HG03558 (cell line): ENCODE measurements around the gene CLEC5A.
"Not testable (repeated sequence)": the region's sequence is repeated elsewhere in the genome, so short reads cannot be mapped to it uniquely, and the experiment has no call there.

Experiments used
- ATAC-seq: cut with Tn5 transposase; IDR thresholded peaks from one replicate; pipeline ENCODE4 v1.9.1; 2021; ENCODE audit warnings: moderate number of reproducible peaks; ENCODE audit not compliant: unreplicated experiment; ENCODE audit errors: extremely low read depth

The CLEC5A gene

DNA sequence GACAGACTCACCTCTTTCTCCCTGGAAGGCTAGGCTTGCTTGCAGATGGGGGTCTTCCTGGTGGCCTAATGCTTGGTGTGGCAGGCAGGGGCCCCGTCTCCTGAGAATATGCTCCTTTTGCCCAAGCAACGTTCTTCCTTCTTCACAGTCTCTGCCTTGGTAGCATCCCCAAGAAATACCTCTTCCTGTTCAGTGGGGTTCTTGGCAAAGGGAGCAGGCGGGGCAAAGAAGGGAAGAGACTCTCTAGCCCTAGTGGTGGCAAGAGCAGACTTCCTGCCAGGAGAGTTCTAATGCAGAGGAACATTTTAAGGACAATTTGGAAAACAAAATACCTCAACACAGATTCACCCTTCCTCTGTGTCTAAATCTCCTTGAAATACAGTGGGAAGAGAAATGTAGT, at the start of gene CLEC5A:
CLEC5A (minus strand) TSS at position 179 of the 400 bp plus-strand sequence. CDS start 682 bp downstream, outside the sequence.
- no peak for ATAC-seq

DNA sequence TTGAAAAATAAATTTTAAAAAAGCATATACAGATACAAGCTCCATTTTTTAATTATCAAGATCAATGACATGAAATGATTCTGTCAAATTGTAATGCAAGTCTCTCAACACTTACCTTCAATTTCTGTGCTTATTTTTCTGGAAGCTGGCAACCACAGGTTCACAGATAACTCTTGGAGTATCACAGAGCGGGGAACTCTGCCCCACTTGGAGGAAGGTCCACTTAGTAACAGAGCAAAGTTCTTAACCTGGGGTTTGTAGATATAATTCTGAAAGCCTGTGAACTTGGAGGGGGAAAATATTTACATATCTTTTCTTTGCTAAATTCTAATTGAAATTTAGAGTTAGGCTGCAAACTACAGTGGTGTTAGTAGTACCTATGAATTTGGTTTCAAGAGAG, 46.6 kb upstream of the CLEC5A start:
- ATAC-seq = no peak

- ATAC-seq = no peak
These were observed 45.9 kb upstream of the CLEC5A start for GRCh38 chr7:141992688-141993087.

- ATAC-seq = no peak
These were observed 45.4 kb upstream of the CLEC5A start for GRCh38 chr7:141992156-141992555.

GRCh38 chr7:141991140-141991539, 44.4 kb upstream of the CLEC5A start:
- no peak for ATAC-seq

DNA sequence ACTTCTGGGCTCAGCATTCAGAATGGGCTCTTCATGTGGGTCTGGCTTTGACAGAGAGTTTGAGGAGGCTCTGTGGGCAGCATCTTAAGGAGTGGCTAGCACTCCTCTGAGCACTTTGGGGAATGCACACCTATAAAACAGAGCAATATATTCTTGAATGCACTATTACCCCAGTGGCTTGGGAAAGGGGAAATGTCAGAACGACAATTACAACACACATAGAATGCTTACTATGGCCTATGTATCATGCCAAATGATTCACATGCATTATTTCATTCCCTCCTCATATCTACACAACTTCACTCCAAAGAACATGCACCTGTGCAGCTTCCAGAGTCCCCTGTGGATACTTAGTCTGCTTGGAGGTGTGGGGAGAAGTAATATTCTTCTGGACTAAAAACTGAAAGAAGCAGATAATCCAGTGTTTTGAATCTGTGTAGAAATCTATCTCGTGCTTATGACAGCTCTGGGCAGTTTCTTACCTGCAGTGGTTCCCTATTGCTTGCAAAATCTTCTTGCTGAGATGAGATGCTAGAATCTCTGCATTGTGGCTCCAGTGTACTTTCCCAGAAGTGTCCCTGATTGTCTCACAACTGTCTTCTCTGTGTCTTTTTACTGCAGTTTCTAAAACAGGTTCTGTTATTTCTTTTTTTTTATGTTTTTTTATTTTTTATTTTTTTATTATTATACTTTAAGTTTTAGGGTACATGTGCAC, 43.4 kb upstream of the CLEC5A start:
- ATAC-seq = no peak

DNA sequence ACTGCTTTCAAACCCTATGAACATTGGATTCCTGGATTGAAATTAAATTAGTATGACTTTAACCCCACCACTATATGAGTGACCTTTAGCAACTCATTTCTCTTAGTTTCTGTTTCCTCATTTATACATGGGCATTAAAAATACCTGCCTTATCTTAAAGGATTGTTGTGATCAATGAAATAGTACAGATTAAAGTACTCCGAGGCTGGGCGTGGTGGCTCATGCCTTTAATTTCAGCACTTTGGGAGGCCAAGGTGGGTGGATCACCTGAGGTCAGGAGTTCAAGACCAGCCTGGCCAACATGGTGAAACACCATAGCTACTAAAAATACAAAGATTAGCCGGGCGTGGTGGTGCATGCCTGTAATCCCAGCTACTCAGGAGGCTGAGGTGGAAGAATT, 41.0 kb upstream of the CLEC5A start:
- not testable (repeated sequence) for ATAC-seq

DNA sequence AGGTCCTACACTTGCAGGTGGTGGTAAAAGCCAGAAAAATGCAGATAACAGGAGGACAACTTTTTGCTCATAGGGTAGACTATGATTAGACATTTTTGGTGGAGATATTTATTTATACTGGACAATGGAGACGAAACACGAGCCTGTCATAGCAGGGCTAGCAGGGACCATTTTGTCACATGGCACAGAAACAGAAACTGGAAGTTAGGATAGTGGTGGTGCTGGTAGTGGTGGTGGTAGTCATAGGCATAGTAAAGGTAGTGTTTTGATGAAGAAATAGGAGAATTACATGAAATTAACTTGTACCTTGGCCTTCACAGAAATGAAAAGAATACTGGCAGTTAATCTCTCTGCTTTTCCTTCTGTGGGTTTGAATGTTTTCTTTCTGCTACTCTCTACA, 40.1 kb upstream of the CLEC5A start:
- ATAC-seq = no peak

GRCh38 chr7:141985926-141986325, 39.2 kb upstream of the CLEC5A start:
- not testable (repeated sequence) for ATAC-seq

- ATAC-seq = no peak
These were observed 32.8 kb upstream of the CLEC5A start for GRCh38 chr7:141979568-141979967.

- ATAC-seq = no peak
These were observed 31.6 kb upstream of the CLEC5A start for GRCh38 chr7:141978351-141978750.

DNA sequence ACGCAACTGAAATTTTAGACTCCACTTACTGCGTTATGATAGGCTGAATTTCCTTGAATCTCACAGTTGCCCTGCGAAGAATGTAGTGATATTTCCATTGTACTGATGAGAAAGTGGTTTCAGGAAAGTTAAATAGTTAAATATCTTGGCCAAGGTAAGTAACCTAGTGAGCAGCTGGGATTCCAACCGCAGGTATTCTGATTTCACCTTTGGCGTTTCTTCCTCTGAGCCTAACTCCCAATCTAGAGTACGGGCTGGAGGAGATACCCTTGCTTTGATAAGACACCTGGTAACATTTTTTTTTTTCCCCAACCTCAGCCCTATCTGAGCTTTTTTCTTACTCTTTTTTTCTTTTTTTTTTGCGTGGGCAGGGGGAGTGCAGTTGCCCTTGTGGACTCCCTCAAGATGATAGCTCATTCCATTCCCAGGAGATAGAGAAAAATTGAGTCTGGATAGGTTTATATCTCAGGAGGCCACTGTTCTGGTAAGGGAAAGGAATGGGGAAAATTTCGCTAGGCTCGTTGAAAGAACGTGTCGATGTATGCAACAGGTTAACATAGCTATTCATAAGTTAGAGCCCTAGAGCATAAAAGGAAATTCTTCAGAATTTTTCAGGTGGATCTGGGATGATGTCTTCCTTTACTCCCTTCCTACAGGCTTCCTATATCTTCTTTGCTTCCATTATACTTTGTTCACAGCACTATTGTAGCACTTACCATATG, 29.9 kb upstream of the CLEC5A start:
- no peak for ATAC-seq

DNA sequence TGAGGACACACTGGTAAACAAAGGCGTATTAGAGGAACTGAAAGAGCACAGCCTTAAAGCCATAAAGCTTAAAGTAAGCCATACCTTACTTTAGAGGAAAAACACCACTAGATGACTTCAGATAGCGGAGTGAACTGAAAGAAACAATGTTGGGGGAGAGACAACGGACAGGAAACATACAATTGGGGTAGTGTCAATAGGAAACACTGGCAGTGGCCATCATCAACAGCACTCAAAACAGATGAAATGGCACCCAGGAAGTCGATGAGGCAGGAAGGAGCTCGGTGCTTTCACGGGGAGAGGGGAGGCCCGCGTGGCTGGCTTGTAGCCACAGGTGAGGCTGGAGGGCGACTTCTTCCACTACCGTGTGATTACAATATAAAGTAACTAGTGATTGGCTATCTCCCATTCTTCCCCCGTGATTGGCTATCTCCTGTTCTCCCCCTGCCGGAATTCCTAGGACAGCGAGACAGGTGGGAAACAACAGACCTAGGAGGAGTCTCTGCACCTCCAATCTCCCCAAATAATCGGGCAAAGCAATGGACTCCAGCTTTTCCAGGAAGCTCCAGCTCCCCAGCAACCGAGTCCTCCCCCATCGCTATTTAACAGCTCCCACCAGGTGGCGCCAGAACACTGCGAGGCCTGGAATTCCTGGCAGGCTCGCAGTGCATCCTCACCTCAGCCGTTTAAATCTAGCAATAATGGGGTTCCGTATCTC, 29.2 kb upstream of the CLEC5A start:
- peak; percentile 41 for ATAC-seq

DNA sequence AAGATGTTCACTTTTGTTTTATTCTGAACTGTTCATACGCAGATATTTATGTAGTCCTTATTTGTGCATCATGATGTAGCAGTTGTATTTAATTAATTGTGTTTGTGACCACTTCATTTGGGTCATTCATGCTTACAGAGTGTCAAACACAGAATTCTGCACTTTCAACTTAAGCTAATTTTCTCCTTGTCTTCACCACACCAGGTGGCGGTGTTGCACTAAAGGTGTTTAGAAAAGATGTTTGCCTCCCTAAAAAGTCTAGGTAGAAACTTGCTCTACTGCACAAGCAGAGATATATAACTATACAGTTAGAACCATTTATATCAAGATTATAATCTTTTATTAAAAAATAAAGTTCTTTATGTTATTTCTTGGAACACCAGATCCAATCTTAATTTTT, 28.1 kb upstream of the CLEC5A start:
- ATAC-seq = no peak

DNA sequence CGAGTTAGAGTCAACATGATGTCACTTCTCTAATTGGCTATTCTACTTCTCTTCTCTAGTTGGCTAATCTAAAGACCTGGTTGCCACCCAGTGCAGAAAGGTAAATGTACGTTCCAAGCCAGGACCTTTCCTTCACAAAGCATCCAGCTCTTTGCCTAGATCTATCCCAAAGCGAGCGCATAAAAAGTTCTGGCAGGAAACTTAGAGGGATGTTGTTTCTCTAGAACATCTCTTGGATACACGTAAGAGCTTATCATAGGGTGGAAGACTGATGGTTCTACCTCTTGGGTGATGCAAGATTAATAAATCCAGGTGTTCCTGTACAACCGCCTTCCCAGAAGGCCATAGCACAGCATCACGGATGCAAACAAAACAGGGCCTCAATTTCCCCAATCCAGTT, 26.9 kb upstream of the CLEC5A start, which contains the start of gene TAS2R38:
TAS2R38 (minus strand) TSS at position 101 of the 400 bp plus-strand sequence; CDS start at position 17, 84 bp downstream.
- no peak for ATAC-seq

GRCh38 chr7:141960687-141961422, 14.1 kb upstream of the CLEC5A start:
- no peak for ATAC-seq

DNA sequence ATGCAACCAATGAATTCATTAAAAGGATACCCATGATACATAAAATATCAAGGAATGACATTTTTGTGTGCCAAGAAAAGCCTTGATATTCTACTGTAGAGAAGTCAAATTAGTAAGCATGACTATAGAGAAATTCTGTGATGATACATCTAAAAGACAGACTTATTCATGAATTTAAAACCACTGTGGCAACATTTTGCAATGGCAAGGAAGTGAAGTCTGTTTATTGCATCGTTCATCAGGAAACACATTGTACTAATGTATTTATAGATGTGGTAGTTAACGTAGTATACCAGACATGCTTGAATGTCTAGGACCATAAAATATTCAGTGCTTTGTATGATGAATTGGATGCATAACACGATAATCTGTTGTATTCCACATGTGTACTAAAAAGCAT, 9.3 kb upstream of the CLEC5A start:
- ATAC-seq = no peak

DNA sequence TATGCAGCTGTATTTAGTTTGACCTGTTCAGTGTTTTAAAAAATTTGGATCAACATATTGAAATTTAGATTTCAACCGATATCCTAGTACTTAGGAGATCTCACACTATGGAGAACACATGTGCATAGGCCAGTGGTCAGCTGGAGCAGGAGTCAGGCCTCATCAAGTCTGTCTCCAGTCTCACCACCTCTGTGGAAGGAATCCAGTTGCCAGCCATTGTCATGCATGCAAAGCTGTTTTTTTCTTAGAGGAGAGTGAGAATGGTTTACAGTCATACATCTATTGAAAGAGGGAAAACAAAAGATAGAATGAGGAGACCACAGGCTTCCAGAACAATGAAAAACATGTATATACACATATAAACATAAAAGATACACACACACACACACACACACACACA, 7.6 kb upstream of the CLEC5A start:
- no peak for ATAC-seq

DNA sequence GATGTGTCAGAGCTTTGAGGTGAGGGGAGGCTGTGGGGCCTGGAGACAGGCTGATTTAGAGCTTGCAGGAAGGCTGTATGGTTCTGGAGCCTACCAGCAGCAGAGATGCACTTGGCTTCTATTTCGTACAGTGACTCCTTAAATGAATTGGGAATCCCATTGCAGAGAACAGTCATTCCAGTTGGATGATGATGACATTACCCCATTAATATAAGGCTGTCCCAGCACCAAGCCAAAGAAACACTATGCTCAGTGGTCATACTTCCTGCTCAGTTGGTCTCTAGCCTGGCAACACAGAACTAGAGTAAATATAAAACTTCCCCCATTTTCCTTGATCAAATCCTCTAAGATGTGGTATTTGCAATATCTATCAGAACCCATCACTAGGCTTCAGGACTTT, 5.7 kb upstream of the CLEC5A start:
- ATAC-seq = no peak

DNA sequence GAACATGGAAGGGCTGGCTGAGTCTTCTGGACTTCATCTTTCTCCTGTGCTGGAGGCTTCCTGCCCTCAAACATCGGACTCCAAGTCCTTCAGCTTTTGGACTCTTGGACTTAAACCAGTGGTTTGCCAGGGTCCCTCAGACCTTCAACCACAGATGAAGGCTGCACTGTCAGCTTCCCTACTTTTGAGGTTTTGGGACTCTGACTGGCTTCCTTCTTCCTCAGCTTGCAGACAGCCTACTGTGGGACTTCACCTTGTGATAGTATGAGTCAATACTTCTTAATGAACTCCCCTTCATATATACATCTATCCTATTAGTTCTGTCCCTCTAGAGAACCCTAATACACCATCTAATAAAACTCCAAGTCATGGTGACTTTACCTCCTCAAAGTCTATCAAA, 4.0 kb upstream of the CLEC5A start:
- no peak for ATAC-seq
